NCI-H446 treated with DMSO at 0.1 percent for 48 hours (cell line): ENCODE measurements around the gene WDFY3.

Experiments
- DNase-seq: peaks from one replicate; lab custom pipeline; 2025; lab: John Stamatoyannopoulos, UW

WDFY3 gene

GRCh38 chr4:84966382-84967242 is at the start of gene WDFY3:
Gene WDFY3 (minus strand): TSS chr4:84966690. CDS start chr4:84860591, 106,099 bp downstream.
- DNase-seq, result peak; percentile 81

GRCh38 chr4:85005865-85006377 is 39.4 kb upstream of the WDFY3 start:
- DNase-seq, result no peak

- DNase-seq, result no peak
These were observed 33.9 kb upstream of the WDFY3 start for GRCh38 chr4:85000343-85000742.

GRCh38 chr4:84995386-84995785 is 28.9 kb upstream of the WDFY3 start:
- no peak for DNase-seq

GRCh38 chr4:84994280-84994679 is 27.8 kb upstream of the WDFY3 start:
- no peak for DNase-seq

DNA sequence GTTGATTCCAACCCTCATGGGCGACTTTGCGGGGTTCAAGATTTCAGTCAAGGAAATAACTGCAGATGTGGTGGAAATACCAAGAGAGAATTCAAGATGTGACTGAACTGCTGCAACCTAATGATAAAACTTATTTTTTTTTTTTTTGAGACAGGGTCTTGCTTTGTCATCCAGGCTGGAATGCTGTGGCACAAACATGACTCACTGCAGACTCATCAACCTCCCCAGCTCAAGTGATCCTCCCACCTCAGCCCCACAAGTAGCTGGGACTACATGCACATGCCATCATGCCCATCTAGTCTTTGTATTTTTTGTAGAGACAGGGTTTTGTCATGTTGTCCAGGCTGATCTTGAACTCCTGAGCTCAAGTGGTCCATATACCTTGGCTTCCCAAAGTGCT is 19.5 kb upstream of the WDFY3 start:
- DNase-seq, result no peak

GRCh38 chr4:84977396-84977795 is 10.9 kb upstream of the WDFY3 start:
- no peak for DNase-seq

DNA sequence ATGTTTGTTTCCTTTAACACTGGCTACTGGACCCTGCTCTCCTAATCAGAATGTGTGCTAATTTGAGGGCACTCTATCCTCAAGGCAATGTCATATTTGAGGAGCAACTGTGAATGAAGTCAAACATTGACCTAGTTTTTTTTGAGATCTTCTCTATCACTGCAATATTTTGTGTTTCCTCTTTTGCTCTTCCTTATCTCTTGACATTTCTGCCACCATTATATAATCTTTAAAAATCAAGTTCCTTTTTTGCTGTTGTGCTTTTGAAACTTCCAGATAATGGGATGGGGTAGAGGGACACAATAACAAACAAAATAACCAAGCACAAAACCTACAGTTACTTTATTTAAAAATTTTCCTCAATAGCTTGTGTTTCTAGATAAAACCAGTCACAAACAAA is 7.4 kb upstream of the WDFY3 start:
- no peak for DNase-seq

- peak; percentile 33 for DNase-seq
These were observed 4.9 kb upstream of the WDFY3 start for GRCh38 chr4:84971319-84971932.

DNA sequence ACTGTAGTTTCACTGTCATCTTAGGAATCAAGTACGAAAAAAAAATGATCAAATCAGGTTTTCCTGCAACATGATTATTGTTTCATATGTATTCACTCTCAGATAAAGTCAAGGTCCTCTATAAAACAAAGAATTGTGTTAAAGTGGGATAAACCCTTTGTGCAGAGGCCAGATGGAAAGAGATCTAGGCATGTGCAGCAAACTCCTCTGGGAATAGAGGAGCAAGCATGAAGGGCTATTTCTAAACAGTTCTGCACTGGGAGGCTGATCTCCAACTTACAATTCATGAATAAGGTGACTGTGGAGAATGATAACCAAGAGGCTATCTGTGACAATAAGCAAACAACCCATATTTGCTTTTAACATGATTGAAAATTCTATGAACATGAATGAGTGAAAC is 2.4 kb upstream of the WDFY3 start:
- peak; percentile 43 for DNase-seq

- DNase-seq, result no peak
These were observed 777 bp upstream of the WDFY3 start for GRCh38 chr4:84967243-84967690.

- DNase-seq, result no peak
These were observed 723 bp downstream of the WDFY3 start for GRCh38 chr4:84965553-84966381.

DNA sequence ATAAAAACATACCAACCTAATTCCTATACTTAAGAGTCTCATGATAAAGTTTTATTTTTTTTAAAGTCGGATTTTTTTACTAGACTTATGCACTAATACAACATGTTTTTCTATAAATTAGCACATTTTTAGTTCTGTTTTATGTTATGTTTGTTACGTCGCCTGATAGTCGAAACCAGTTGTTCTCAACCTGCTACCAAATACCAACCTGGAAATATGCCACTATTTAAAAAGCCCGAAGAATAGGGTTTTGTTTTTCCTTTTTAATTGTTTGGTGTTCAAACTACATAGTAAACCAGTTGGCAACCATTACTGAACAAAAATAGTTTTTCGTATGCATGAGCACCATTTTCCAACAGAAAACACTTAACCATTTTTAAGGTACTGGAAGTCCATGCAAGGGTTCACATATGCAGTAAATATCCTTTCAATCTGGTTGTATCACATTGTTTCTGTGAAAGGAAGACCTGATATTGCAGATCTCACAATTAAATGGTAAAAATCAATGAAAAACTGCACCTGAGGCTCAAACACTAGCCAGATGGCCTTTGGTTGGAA is 1.4 kb downstream of the WDFY3 start:
- no peak for DNase-seq

DNA sequence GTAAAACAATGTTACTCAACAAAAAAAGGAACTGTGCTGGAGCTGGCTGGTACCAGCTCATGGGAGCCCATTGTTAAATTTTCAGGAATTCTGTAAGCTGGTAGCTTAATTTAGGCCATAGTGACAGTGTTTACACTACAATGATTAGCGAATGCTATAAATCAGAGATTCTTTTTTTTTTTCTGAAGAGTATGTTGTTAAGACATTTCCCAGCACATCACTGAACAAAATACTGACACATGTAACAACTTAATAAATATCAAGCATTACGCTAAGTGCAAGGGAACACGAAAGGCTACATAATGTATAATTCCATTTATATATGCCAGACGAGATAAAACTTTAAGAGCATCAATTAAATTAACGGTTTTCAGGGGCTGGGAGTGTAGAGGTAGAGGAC is 4.4 kb downstream of the WDFY3 start:
- no peak for DNase-seq

- no peak for DNase-seq
These were observed 8.1 kb downstream of the WDFY3 start for GRCh38 chr4:84958434-84958833.

GRCh38 chr4:84957514-84958420 is 8.7 kb downstream of the WDFY3 start:
- no peak for DNase-seq

- DNase-seq, result no peak
These were observed 10.5 kb downstream of the WDFY3 start for GRCh38 chr4:84956014-84956413.

GRCh38 chr4:84954982-84955567 is 11.4 kb downstream of the WDFY3 start:
- no peak for DNase-seq

DNA sequence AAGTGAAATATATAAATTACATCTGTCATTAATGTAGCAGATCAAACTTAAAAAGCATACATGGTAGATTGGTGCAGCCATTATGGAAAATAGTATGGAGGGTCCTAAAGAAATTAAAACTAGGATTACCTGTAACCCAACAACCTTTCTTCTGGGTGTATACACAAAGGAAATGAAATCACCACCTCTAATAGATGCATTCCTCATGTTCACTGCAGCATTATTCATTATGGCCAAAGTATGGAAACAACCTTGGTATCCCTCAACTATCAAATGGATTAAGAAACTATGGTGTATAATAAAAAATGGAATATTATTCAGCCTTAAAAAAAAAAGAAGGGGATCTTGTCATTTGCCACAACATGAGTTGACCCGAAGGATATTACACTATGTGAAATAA is 13.7 kb downstream of the WDFY3 start:
- DNase-seq, result no peak

DNA sequence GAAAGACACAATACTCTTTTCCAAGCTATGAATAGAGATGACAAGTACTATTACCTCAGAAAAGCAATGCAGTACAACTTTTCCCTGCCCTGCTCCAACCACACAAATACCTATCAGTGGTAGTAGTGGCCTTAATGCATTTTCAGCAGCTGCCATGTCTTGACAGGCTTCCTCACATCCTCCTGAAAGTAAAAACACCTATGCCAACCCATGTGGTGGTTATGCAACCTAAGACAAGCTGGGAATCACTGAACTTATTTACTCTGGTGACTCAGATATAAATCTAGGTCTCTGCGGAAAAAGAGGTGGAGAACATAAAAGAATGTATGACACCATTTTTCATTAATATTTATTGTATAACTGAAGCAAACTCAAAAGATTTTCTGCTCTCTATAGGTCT is 14.5 kb downstream of the WDFY3 start:
- DNase-seq, result no peak

DNA sequence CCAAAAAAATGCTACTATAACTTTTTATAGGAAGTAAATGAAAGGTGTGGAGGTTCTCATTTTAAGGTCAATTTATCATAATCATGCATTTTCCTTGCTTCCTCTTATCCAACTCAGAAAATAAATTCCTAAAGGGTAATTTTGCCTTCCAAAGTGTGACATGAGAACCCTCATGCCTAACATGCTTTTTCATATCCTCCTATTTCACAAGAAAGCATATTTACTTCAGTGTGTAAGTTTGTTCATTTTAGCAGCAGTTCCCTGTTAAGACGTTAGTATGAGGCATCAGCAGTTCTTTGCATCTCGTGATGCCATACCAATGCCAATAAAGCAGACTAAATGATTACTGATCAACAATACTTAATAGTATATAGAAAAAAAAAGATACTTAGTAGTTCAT is 18.4 kb downstream of the WDFY3 start:
- no peak for DNase-seq
